Activated naive CD8-positive, alpha-beta T cell treated with anti-CD3 and anti-CD28 coated beads, Interleukin-2, amount 10 ng/mL, durations not matched to agents 7 days and 5 days (primary cell): ENCODE measurements around the gene HSPB3. TPM values are rescaled to one million over a fixed set of nuclear protein-coding genes. Genes with fewer than 3 reads are reported as not detected.
A peak's percentile ranks its signal among the peaks of the same experiment; 100 is the strongest.

ENCODE experiments used
- ATAC-seq: fragments of 150-1000 bp; cut with Tn5 transposase; one replicate; pipeline ENCODE4 v1.10.0; 2021; ENCODE audit warnings: low read depth, moderate library complexity
- POLR2A ChIA-PET: fragments of 350-600 bp; sonication (Branson Sonifier 250); formaldehyde crosslinking; loops from one replicate; lab custom pipeline; 2021; ENCODE audit warnings: antibody characterized with exemption; lab: Charles Lee
- DNase-seq: peaks from one replicate; pipeline ENCODE4 v3.0.0; 2021
- H3K27ac Mint-ChIP-seq: one replicate; pipeline ENCODE4 v1.8.0; 2022; ENCODE audit warnings: mild to moderate bottlenecking, mixed read lengths
- H3K27me3 Mint-ChIP-seq: one replicate; pipeline ENCODE4 v1.8.0; 2022; ENCODE audit warnings: mild to moderate bottlenecking, moderate library complexity, mixed read lengths
- H3K36me3 Mint-ChIP-seq: one replicate; pipeline ENCODE4 v1.8.0; 2021; ENCODE audit warnings: mild to moderate bottlenecking, mixed read lengths
- H3K4me1 Mint-ChIP-seq: one replicate; pipeline ENCODE4 v1.8.0; 2021; ENCODE audit warnings: mixed read lengths
- H3K4me3 Mint-ChIP-seq: one replicate; pipeline ENCODE4 v1.8.0; 2022; ENCODE audit warnings: mild to moderate bottlenecking, moderate library complexity, mixed read lengths
- H3K9me3 Mint-ChIP-seq: one replicate; pipeline ENCODE4 v1.8.0; 2021; ENCODE audit warnings: mixed read lengths
- total RNA-seq, 2 experiments: library from RNA; stranded (reverse); gene quantifications; one replicate each; pipeline ENCODE4 v1.2.3, GENCODE V29; 2021

The HSPB3 gene
- total RNA-seq, 2 experiments from 2014 or later: not detected

GRCh38 chr5:54440456-54440893 is 15.0 kb upstream of the HSPB3 start:
- peak overlapping the region; percentile 41 for H3K4me3 Mint-ChIP-seq
- POLR2A ChIA-PET: no interaction called here
- H3K27ac Mint-ChIP-seq: peak overlapping the region; percentile 68
- H3K36me3 Mint-ChIP-seq: no peaks in the 10 kb centered on the region
- H3K4me1 Mint-ChIP-seq: peaks cover 13% of the 10 kb centered on the region
- ATAC-seq (peak; percentile 91), DNase-seq (no peak)
- H3K27me3 Mint-ChIP-seq: no peaks in the 10 kb centered on the region
- no peaks in the 10 kb centered on the region for H3K9me3 Mint-ChIP-seq

- H3K4me1 Mint-ChIP-seq: peaks cover 13% of the 10 kb centered on the region
Measured at GRCh38 chr5:54442271-54442670, 13.2 kb upstream of the HSPB3 start.

GRCh38 chr5:54443270-54443669 is 12.2 kb upstream of the HSPB3 start:
- Mint-ChIP-seq H3K27ac (no peak overlapping the region), H3K27me3 (peaks cover 6% of the 10 kb centered on the region), H3K4me3 (no peak overlapping the region), H3K36me3 (no peaks in the 10 kb centered on the region), H3K9me3 (no peaks in the 10 kb centered on the region), H3K4me1 (peaks cover 13% of the 10 kb centered on the region)
- DNase-seq (no peak), ATAC-seq (no peak)
- POLR2A ChIA-PET: no interaction called here

More at GRCh38 chr5:54442271-54442670, 13.2 kb upstream of the HSPB3 start:
- no peak overlapping the region for H3K27ac Mint-ChIP-seq
- no peak overlapping the region for H3K4me3 Mint-ChIP-seq
- no peaks in the 10 kb centered on the region for H3K9me3 Mint-ChIP-seq
- POLR2A ChIA-PET: no interaction called here
- H3K27me3 Mint-ChIP-seq: peaks cover 1% of the 10 kb centered on the region
- ATAC-seq: no peak
- DNase-seq: no peak
- no peaks in the 10 kb centered on the region for H3K36me3 Mint-ChIP-seq

- POLR2A ChIA-PET: no interaction called here
- H3K4me1 Mint-ChIP-seq: peaks cover 5% of the 10 kb centered on the region
- no peak overlapping the region for H3K4me3 Mint-ChIP-seq
- DNase-seq: no peak
- H3K27me3 Mint-ChIP-seq: peaks cover 6% of the 10 kb centered on the region
- H3K9me3 Mint-ChIP-seq: no peaks in the 10 kb centered on the region
- no peaks in the 10 kb centered on the region for H3K36me3 Mint-ChIP-seq
- H3K27ac Mint-ChIP-seq: no peak overlapping the region
- ATAC-seq: no peak
Measured at GRCh38 chr5:54445691-54446378, 9.7 kb upstream of the HSPB3 start.

- Mint-ChIP-seq H3K4me1 (no peaks in the 10 kb centered on the region), H3K27ac (no peak overlapping the region), H3K36me3 (no peaks in the 10 kb centered on the region), H3K9me3 (no peaks in the 10 kb centered on the region), H3K4me3 (no peak overlapping the region), H3K27me3 (peaks cover 6% of the 10 kb centered on the region)
- POLR2A ChIA-PET: no interaction called here
- ATAC-seq (no peak), DNase-seq (no peak)
Measured at GRCh38 chr5:54446379-54446732, 9.1 kb upstream of the HSPB3 start.

- H3K27me3 Mint-ChIP-seq: peaks cover 13% of the 10 kb centered on the region
- no peak overlapping the region for H3K27ac Mint-ChIP-seq
- POLR2A ChIA-PET: no interaction called here
- DNase-seq (no peak), ATAC-seq (no peak)
- H3K4me3 Mint-ChIP-seq: no peak overlapping the region
- no peaks in the 10 kb centered on the region for H3K36me3 Mint-ChIP-seq
- no peaks in the 10 kb centered on the region for H3K9me3 Mint-ChIP-seq
- no peaks in the 10 kb centered on the region for H3K4me1 Mint-ChIP-seq
Measured at GRCh38 chr5:54449923-54450322, 5.6 kb upstream of the HSPB3 start.

- no peak overlapping the region for H3K27ac Mint-ChIP-seq
- H3K4me1 Mint-ChIP-seq: no peaks in the 10 kb centered on the region
- H3K4me3 Mint-ChIP-seq: no peak overlapping the region
- DNase-seq (no peak), ATAC-seq (no peak)
- H3K27me3 Mint-ChIP-seq: peaks cover 16% of the 10 kb centered on the region
- H3K9me3 Mint-ChIP-seq: no peaks in the 10 kb centered on the region
- H3K36me3 Mint-ChIP-seq: no peaks in the 10 kb centered on the region
- POLR2A ChIA-PET: no interaction called here
Measured at GRCh38 chr5:54450542-54450941, 5.0 kb upstream of the HSPB3 start.

GRCh38 chr5:54453046-54453445 is 2.5 kb upstream of the HSPB3 start:
- Mint-ChIP-seq H3K4me3 (no peak overlapping the region), H3K9me3 (no peaks in the 10 kb centered on the region), H3K4me1 (no peaks in the 10 kb centered on the region), H3K36me3 (no peaks in the 10 kb centered on the region), H3K27ac (no peak overlapping the region), H3K27me3 (peaks cover 10% of the 10 kb centered on the region)
- ATAC-seq (no peak), DNase-seq (no peak)
- POLR2A ChIA-PET: no interaction called here

- no peaks in the 10 kb centered on the region for H3K36me3 Mint-ChIP-seq
Measured at GRCh38 chr5:54454602-54455001, 897 bp upstream of the HSPB3 start.

GRCh38 chr5:54457094-54457862 is 1.8 kb downstream of the HSPB3 start:
- no peaks in the 10 kb centered on the region for H3K36me3 Mint-ChIP-seq
- no peak overlapping the region for H3K27ac Mint-ChIP-seq
- ATAC-seq (no peak), DNase-seq (no peak)
- no peak overlapping the region for H3K4me3 Mint-ChIP-seq
- no peaks in the 10 kb centered on the region for H3K4me1 Mint-ChIP-seq
- H3K9me3 Mint-ChIP-seq: peaks cover 11% of the 10 kb centered on the region
- POLR2A ChIA-PET: no interaction called here
- H3K27me3 Mint-ChIP-seq: peaks cover 10% of the 10 kb centered on the region

More at GRCh38 chr5:54454602-54455001, 897 bp upstream of the HSPB3 start:
- no peak overlapping the region for H3K27ac Mint-ChIP-seq
- H3K27me3 Mint-ChIP-seq: peaks cover 10% of the 10 kb centered on the region
- ATAC-seq (no peak), DNase-seq (no peak)
- H3K4me1 Mint-ChIP-seq: no peaks in the 10 kb centered on the region
- H3K4me3 Mint-ChIP-seq: no peak overlapping the region
- H3K9me3 Mint-ChIP-seq: no peaks in the 10 kb centered on the region
- POLR2A ChIA-PET: no interaction called here

- ATAC-seq: no peak
- no peak overlapping the region for H3K4me3 Mint-ChIP-seq
- no peak for DNase-seq
- peaks cover 10% of the 10 kb centered on the region for H3K27me3 Mint-ChIP-seq
- POLR2A ChIA-PET: no interaction called here
- no peaks in the 10 kb centered on the region for H3K4me1 Mint-ChIP-seq
- H3K9me3 Mint-ChIP-seq: peaks cover 15% of the 10 kb centered on the region
- H3K27ac Mint-ChIP-seq: no peak overlapping the region
- H3K36me3 Mint-ChIP-seq: no peaks in the 10 kb centered on the region
Measured at GRCh38 chr5:54458221-54458620, 2.7 kb downstream of the HSPB3 start.

- Mint-ChIP-seq H3K27ac (no peak overlapping the region), H3K9me3 (peaks cover 15% of the 10 kb centered on the region), H3K27me3 (peaks cover 6% of the 10 kb centered on the region), H3K4me1 (no peaks in the 10 kb centered on the region), H3K36me3 (no peaks in the 10 kb centered on the region), H3K4me3 (no peak overlapping the region)
- POLR2A ChIA-PET: no interaction called here
- ATAC-seq: no peak
- no peak for DNase-seq
Measured at GRCh38 chr5:54460181-54460919, 4.9 kb downstream of the HSPB3 start.

- ATAC-seq (no peak), DNase-seq (no peak)
- peaks cover 6% of the 10 kb centered on the region for H3K27me3 Mint-ChIP-seq
- H3K4me1 Mint-ChIP-seq: no peaks in the 10 kb centered on the region
- no peaks in the 10 kb centered on the region for H3K36me3 Mint-ChIP-seq
- peaks cover 16% of the 10 kb centered on the region for H3K9me3 Mint-ChIP-seq
- no peak overlapping the region for H3K27ac Mint-ChIP-seq
- POLR2A ChIA-PET: no interaction called here
- H3K4me3 Mint-ChIP-seq: no peak overlapping the region
Measured at GRCh38 chr5:54462281-54462680, 6.8 kb downstream of the HSPB3 start.
